ENCODE data around the gene CDHR3. TPM values are rescaled to one million over a fixed set of nuclear protein-coding genes. Genes with fewer than 3 reads are reported as not detected.

Gene CDHR3
- total RNA-seq, 6 experiments from 2014 or later: 1.9 to 2.7 (median 2.3) TPM

- Mint-ChIP-seq H3K4me3 (no peak overlapping the region), H3K27ac (no peak overlapping the region), H3K9me3 (no peaks in the 10 kb centered on the region), H3K36me3 (ENCODE audit: low read depth) (no peaks in the 10 kb centered on the region), H3K27me3 (ENCODE audit: insufficient read depth) (peaks cover 12% of the 10 kb centered on the region), H3K4me1 (ENCODE audit: low read depth) (peaks cover 25% of the 10 kb centered on the region)
- DNase-seq: no peak
- TF ChIP-seq CTCF (IDR thresholded peaks at IDR 0.05): no peak
Measured at GRCh38 chr7:106022193-106022821, 59.2 kb downstream of the CDHR3 start.

GRCh38 chr7:106023369-106024322 lies 60.6 kb downstream of the CDHR3 start:
- peaks cover 22% of the 10 kb centered on the region for H3K4me1 Mint-ChIP-seq (ENCODE audit: low read depth)
- H3K27me3 Mint-ChIP-seq (ENCODE audit: insufficient read depth): peaks cover 17% of the 10 kb centered on the region
- DNase-seq: no peak
- H3K27ac Mint-ChIP-seq: no peak overlapping the region
- TF ChIP-seq CTCF (IDR thresholded peaks at IDR 0.05): no peak
- no peak overlapping the region for H3K4me3 Mint-ChIP-seq
- H3K36me3 Mint-ChIP-seq (ENCODE audit: low read depth): no peaks in the 10 kb centered on the region
- H3K9me3 Mint-ChIP-seq: no peaks in the 10 kb centered on the region

- Mint-ChIP-seq H3K27ac (no peak overlapping the region), H3K27me3 (ENCODE audit: insufficient read depth) (peaks cover 29% of the 10 kb centered on the region), H3K4me3 (no peak overlapping the region), H3K9me3 (no peaks in the 10 kb centered on the region), H3K4me1 (ENCODE audit: low read depth) (peaks cover 17% of the 10 kb centered on the region), H3K36me3 (ENCODE audit: low read depth) (no peaks in the 10 kb centered on the region)
- no peak for TF ChIP-seq CTCF (IDR thresholded peaks at IDR 0.05)
- no peak for DNase-seq
Measured at GRCh38 chr7:106026101-106026500, 63.0 kb downstream of the CDHR3 start.

GRCh38 chr7:106029451-106029850 lies 66.4 kb downstream of the CDHR3 start:
- Mint-ChIP-seq H3K27me3 (ENCODE audit: insufficient read depth) (peaks cover 28% of the 10 kb centered on the region), H3K36me3 (ENCODE audit: low read depth) (peaks cover 6% of the 10 kb centered on the region; the same call in 1 of the 2 replicates), H3K4me3 (no peak overlapping the region), H3K4me1 (ENCODE audit: low read depth) (peaks cover 16% of the 10 kb centered on the region), H3K27ac (no peak overlapping the region), H3K9me3 (peaks cover 6% of the 10 kb centered on the region; the same call in 1 of the 2 replicates)
- no peak for DNase-seq
- TF ChIP-seq CTCF (IDR thresholded peaks at IDR 0.05): no peak

GRCh38 chr7:106029941-106030340 lies 66.9 kb downstream of the CDHR3 start:
- peak; percentile 19; the same call in 1 of the 2 replicates for TF ChIP-seq CTCF (IDR thresholded peaks at IDR 0.05)
- Mint-ChIP-seq H3K9me3 (peaks cover 6% of the 10 kb centered on the region; the same call in 1 of the 2 replicates), H3K36me3 (ENCODE audit: low read depth) (peaks cover 7% of the 10 kb centered on the region; the same call in 1 of the 2 replicates), H3K27me3 (ENCODE audit: insufficient read depth) (peaks cover 28% of the 10 kb centered on the region), H3K4me3 (no peak overlapping the region), H3K4me1 (ENCODE audit: low read depth) (peaks cover 16% of the 10 kb centered on the region), H3K27ac (no peak overlapping the region)
- DNase-seq: no peak
